ENCODE results near the gene SNX25.

SNX25 gene

GRCh38 chr4:185278716-185279115, 69.3 kb downstream of the SNX25 start:
- TF ChIP-seq CTCF (IDR thresholded peaks at IDR 0.05; ENCODE audit: insufficient read depth, missing control alignments): no peak
- no peak for FAIRE-seq
- no peak for DNase-seq (ENCODE audit: insufficient read length, low spot score)

- no peak for DNase-seq (ENCODE audit: insufficient read length, low spot score)
- no peak for FAIRE-seq
- TF ChIP-seq CTCF (IDR thresholded peaks at IDR 0.05; ENCODE audit: insufficient read depth, missing control alignments): no peak
These were observed 71.2 kb downstream of the SNX25 start for GRCh38 chr4:185280608-185281007.

- TF ChIP-seq CTCF (IDR thresholded peaks at IDR 0.05; ENCODE audit: insufficient read depth, missing control alignments): no peak
- DNase-seq (ENCODE audit: insufficient read length, low spot score) (no peak), FAIRE-seq (no peak)
These were observed 73.6 kb downstream of the SNX25 start for GRCh38 chr4:185282968-185283367.

GRCh38 chr4:185283723-185284122, 74.3 kb downstream of the SNX25 start:
- no peak for FAIRE-seq
- TF ChIP-seq CTCF (IDR thresholded peaks at IDR 0.05; ENCODE audit: insufficient read depth, missing control alignments): no peak
- no peak for DNase-seq (ENCODE audit: insufficient read length, low spot score)

- TF ChIP-seq CTCF (IDR thresholded peaks at IDR 0.05; ENCODE audit: insufficient read depth, missing control alignments): no peak
- FAIRE-seq (no peak), DNase-seq (ENCODE audit: insufficient read length, low spot score) (no peak)
These were observed 76.4 kb downstream of the SNX25 start for GRCh38 chr4:185285632-185286393.

GRCh38 chr4:185286571-185286970, 77.2 kb downstream of the SNX25 start:
- no peak for FAIRE-seq
- no peak for TF ChIP-seq CTCF (IDR thresholded peaks at IDR 0.05; ENCODE audit: insufficient read depth, missing control alignments)
- DNase-seq (ENCODE audit: insufficient read length, low spot score): no peak

GRCh38 chr4:185287031-185287430, 77.6 kb downstream of the SNX25 start:
- DNase-seq (ENCODE audit: insufficient read length, low spot score) (no peak), FAIRE-seq (no peak)
- TF ChIP-seq CTCF (IDR thresholded peaks at IDR 0.05; ENCODE audit: insufficient read depth, missing control alignments): no peak
